Measurements from ENCODE around the gene TMEM212. TPM values are rescaled to one million over a fixed set of nuclear protein-coding genes. Genes with fewer than 3 reads are reported as not detected.

Gene TMEM212
- total and polyA plus RNA-seq, 8 donors = not detected

DNA sequence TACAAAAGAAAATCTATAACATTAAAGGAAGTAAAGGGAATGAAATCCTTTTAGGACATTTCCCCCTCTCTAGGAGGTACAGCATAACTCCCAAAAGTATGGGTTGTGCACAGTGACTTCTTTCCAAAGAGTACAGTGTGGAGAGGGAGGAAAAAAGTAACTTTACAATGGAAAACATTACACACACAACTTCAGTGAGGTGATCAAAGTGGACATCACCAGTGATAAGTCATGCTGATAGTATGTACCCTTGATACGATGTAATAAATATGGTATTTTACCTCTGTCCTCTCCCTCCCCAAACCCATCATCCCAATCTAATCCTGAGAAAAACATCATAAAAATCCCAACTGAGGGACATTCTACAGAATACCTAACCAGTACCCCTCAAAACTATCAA is 43.6 kb upstream of the TMEM212 start:
- intact Hi-C loops (cut with DNase I; ENCODE audit: low total_unique reads) = no loop called here

DNA sequence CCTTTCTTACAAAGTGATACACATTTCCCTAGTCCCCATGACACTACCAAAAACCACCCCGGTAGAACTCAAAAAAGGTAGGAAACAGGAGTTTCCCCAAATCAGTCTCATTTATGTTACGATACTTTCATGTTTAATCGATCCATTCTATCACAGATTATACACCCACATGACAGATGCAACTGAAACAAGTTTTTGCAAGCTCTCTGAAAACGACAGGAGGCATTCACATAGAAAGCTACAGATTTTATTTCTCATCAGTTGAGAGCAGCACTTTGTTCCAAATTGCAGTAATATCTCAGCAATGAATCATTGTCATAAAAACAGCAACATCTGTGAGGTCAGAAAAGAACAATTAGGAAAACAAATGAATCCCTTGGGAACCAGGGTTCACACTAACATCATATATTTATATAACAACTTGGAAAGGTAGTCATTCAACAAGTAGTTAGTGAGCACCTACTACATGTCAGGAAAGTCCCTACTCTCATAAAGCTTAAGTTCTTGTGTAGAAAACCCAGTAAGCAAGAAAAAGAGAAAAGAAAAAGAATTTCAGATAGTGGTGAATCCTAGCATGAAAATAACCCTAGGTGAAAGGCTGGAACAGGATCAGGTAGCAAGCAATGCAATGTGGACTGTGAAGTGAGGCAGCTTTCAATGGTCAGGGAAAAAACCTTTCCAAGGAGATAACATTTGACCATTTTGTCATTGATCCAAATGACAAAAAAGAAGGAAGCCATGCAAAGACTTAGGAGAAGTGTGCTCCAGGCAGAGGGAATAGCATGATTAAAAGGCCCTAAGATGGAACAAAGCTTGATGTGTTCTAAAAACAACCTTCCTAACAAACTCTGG is 41.2 kb upstream of the TMEM212 start:
- intact Hi-C loops (cut with DNase I; ENCODE audit: low total_unique reads) = no loop called here
- no peaks in the 10 kb centered on the region for H3K36me3 ChIP-seq
- TF ChIP-seq POLR2AphosphoS5 (IDR thresholded peaks at IDR 0.05) = peak in 1 of 3 donors; percentile 16
- no peak for TF ChIP-seq EP300 (IDR thresholded peaks at IDR 0.05)
- TF ChIP-seq POLR2A (IDR thresholded peaks at IDR 0.05) = no peak
- TF ChIP-seq, protein P1, sequence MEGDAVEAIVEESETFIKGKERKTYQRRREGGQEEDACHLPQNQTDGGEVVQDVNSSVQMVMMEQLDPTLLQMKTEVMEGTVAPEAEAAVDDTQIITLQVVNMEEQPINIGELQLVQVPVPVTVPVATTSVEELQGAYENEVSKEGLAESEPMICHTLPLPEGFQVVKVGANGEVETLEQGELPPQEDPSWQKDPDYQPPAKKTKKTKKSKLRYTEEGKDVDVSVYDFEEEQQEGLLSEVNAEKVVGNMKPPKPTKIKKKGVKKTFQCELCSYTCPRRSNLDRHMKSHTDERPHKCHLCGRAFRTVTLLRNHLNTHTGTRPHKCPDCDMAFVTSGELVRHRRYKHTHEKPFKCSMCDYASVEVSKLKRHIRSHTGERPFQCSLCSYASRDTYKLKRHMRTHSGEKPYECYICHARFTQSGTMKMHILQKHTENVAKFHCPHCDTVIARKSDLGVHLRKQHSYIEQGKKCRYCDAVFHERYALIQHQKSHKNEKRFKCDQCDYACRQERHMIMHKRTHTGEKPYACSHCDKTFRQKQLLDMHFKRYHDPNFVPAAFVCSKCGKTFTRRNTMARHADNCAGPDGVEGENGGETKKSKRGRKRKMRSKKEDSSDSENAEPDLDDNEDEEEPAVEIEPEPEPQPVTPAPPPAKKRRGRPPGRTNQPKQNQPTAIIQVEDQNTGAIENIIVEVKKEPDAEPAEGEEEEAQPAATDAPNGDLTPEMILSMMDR (IDR thresholded peaks at IDR 0.05) = no peak
- no peaks in the 10 kb centered on the region for H3K27me3 ChIP-seq
- H3K4me3 ChIP-seq = no peak overlapping the region
- H3K4me1 ChIP-seq = peaks cover 24 to 62% (median 38%) of the 10 kb centered on the region in 4 donors
- no peak for DNase-seq
- no peaks in the 10 kb centered on the region for H3K9me3 ChIP-seq
- H3K27ac ChIP-seq = peak overlapping the region; percentile 34 to 68 (median 54)
- WGBS, 5 donors = 63 to 84% (median 69%) methylated on average over 4 of the region's 4 CpGs

More for the DNA sequence above, 43.6 kb upstream of the TMEM212 start:
- H3K27ac ChIP-seq = no peak overlapping the region
- H3K27me3 ChIP-seq = no peaks in the 10 kb centered on the region
- 94 to 100% (median 100%) methylated on average over 1 of the region's 1 CpG for WGBS, 5 donors
- TF ChIP-seq EP300 (IDR thresholded peaks at IDR 0.05) = no peak
- TF ChIP-seq POLR2AphosphoS5 (IDR thresholded peaks at IDR 0.05) = no peak
- TF ChIP-seq POLR2A (IDR thresholded peaks at IDR 0.05) = no peak
- TF ChIP-seq, protein P1 (IDR thresholded peaks at IDR 0.05) = no peak
- no peak overlapping the region for H3K4me3 ChIP-seq
- no peak for DNase-seq
- H3K4me1 ChIP-seq = peaks cover 9 to 41% (median 18%) of the 10 kb centered on the region in 4 donors
- no peaks in the 10 kb centered on the region for H3K36me3 ChIP-seq
- no peaks in the 10 kb centered on the region for H3K9me3 ChIP-seq

DNA sequence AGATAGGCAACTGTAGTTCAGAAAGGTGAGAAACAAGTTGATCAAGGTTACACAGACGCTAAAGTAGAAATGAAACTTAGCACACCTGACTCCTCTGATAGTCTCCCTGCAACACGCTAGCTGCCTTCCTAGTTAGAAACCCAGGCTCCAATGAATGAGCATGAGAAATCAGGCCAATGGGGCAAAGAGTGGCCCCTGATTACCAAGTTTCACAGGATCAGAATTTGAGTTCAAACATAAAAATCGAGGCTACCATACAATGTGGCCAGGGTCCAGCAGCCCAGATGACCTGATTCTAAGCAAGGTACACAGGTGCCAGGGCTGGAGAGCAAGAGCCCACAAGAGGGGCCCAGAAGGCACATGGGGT is 40.6 kb upstream of the TMEM212 start:
- no peaks in the 10 kb centered on the region for H3K27me3 ChIP-seq
- no peaks in the 10 kb centered on the region for H3K36me3 ChIP-seq
- intact Hi-C loops (cut with DNase I; ENCODE audit: low total_unique reads) = no loop called here
- no peaks in the 10 kb centered on the region for H3K9me3 ChIP-seq
- H3K27ac ChIP-seq = peak overlapping the region; percentile 34 to 68 (median 54)
- 28 to 55% (median 33%) methylated on average over 3 of the region's 3 CpGs for WGBS, 5 donors
- H3K4me1 ChIP-seq = peaks cover 23 to 62% (median 41%) of the 10 kb centered on the region in 4 donors
- peak in 1 of 2 donors; percentile 62 for DNase-seq
- no peak for TF ChIP-seq EP300 (IDR thresholded peaks at IDR 0.05)
- no peak for TF ChIP-seq POLR2AphosphoS5 (IDR thresholded peaks at IDR 0.05)
- TF ChIP-seq POLR2A (IDR thresholded peaks at IDR 0.05) = no peak
- TF ChIP-seq, protein P1 (IDR thresholded peaks at IDR 0.05) = no peak
- no peak overlapping the region for H3K4me3 ChIP-seq

DNA sequence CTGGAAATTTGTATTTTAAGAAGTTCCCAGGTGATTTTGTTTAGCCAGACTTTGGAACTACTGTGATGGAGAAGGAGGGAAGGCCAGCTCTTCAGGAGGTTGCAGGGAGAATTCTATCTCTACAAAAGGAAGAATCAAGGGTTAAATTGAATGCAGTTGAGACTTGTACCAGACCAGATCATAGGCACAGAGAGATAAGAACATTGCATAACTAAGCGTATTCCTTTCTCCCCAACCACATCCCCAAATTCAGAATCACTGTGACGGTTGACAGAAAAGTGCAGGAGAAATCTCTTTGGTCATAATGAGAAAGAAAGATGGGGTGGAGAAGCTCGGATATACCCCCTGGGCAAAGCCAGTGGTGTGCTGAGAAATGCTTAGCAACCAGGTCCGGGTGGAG is 40.1 kb upstream of the TMEM212 start:
- 80 to 89% (median 85%) methylated on average over 4 of the region's 4 CpGs for WGBS, 5 donors
- Histone ChIP-seq H3K27ac (peak overlapping the region in 4 of 5 donors; percentile 34 to 68 (median 56)), H3K27me3 (no peaks in the 10 kb centered on the region), H3K9me3 (no peaks in the 10 kb centered on the region), H3K4me3 (no peak overlapping the region), H3K4me1 (peaks cover 21 to 59% (median 41%) of the 10 kb centered on the region in 4 donors), H3K36me3 (no peaks in the 10 kb centered on the region)
- intact Hi-C loops (cut with DNase I; ENCODE audit: low total_unique reads) = no loop called here
- no peak for DNase-seq
- TF ChIP-seq POLR2A (IDR thresholded peaks at IDR 0.05) (no peak), POLR2AphosphoS5 (IDR thresholded peaks at IDR 0.05) (no peak), EP300 (IDR thresholded peaks at IDR 0.05) (no peak)
- TF ChIP-seq, protein P1 (IDR thresholded peaks at IDR 0.05) = no peak

Measured in stomach (tissue), 9 donors.